ENCODE data around the gene CFAP90.

CFAP90 gene

GRCh38 chr5:7876867-7877266 lies 25.9 kb upstream of the CFAP90 start:
- no peak for TF ChIP-seq CTCF (conservative IDR thresholded peaks at IDR 0.05; ENCODE audit: control insufficient read depth, insufficient read depth, low read depth, low read length)
- H3K4me3 ChIP-seq (ENCODE audit: control insufficient read depth, low read depth, low read length) = no peak overlapping the region
- DNase-seq (ENCODE audit: low read depth) = peak; percentile 78

- TF ChIP-seq CTCF (conservative IDR thresholded peaks at IDR 0.05; ENCODE audit: control insufficient read depth, insufficient read depth, low read depth, low read length) = no peak
- H3K4me3 ChIP-seq (ENCODE audit: control insufficient read depth, low read depth, low read length) = no peak overlapping the region
- DNase-seq (ENCODE audit: low read depth) = no peak
Observed at GRCh38 chr5:7875151-7875550, 24.2 kb upstream of the CFAP90 start.

GRCh38 chr5:7874639-7875038 lies 23.7 kb upstream of the CFAP90 start:
- TF ChIP-seq CTCF (conservative IDR thresholded peaks at IDR 0.05; ENCODE audit: control insufficient read depth, insufficient read depth, low read depth, low read length) = no peak
- H3K4me3 ChIP-seq (ENCODE audit: control insufficient read depth, low read depth, low read length) = no peak overlapping the region
- no peak for DNase-seq (ENCODE audit: low read depth)

- DNase-seq (ENCODE audit: low read depth) = no peak
- TF ChIP-seq CTCF (conservative IDR thresholded peaks at IDR 0.05; ENCODE audit: control insufficient read depth, insufficient read depth, low read depth, low read length) = no peak
- H3K4me3 ChIP-seq (ENCODE audit: control insufficient read depth, low read depth, low read length) = no peak overlapping the region
Observed at GRCh38 chr5:7873216-7873615, 22.3 kb upstream of the CFAP90 start.

- no peak for TF ChIP-seq CTCF (conservative IDR thresholded peaks at IDR 0.05; ENCODE audit: control insufficient read depth, insufficient read depth, low read depth, low read length)
- H3K4me3 ChIP-seq (ENCODE audit: control insufficient read depth, low read depth, low read length) = no peak overlapping the region
- DNase-seq (ENCODE audit: low read depth) = no peak
Observed at GRCh38 chr5:7872517-7873130, 21.7 kb upstream of the CFAP90 start.

- no peak for TF ChIP-seq CTCF (conservative IDR thresholded peaks at IDR 0.05; ENCODE audit: control insufficient read depth, insufficient read depth, low read depth, low read length)
- DNase-seq (ENCODE audit: low read depth) = no peak
- no peak overlapping the region for H3K4me3 ChIP-seq (ENCODE audit: control insufficient read depth, low read depth, low read length)
Observed at GRCh38 chr5:7871653-7872052, 20.7 kb upstream of the CFAP90 start.
